H9 (cell line): ENCODE results near the gene RPL29. TPM values are rescaled to one million over a fixed set of nuclear protein-coding genes. Genes with fewer than 3 reads are reported as not detected.
A peak's percentile ranks its signal among the peaks of the same experiment; 100 is the strongest.

Experiments
- DNase-seq: peaks from one replicate; pipeline ENCODE4 v3.0.0-alpha.2; 2017
- H2AFZ ChIP-seq: one replicate; pipeline ENCODE4 v1.6.1; 2013; ENCODE audit warnings: mild to moderate bottlenecking, low read length, control low read depth, moderate library complexity
- H2AK5ac ChIP-seq: 2 replicates; pipeline ENCODE4 v1.6.1; 2013; ENCODE audit warnings: low read length, control low read depth, mixed read lengths; ENCODE audit not compliant: insufficient read length
- H2BK120ac ChIP-seq: one replicate; pipeline ENCODE4 v1.6.1; 2013; ENCODE audit warnings: low read depth, mild to moderate bottlenecking, low read length, control low read depth, inconsistent platforms; ENCODE audit not compliant: poor library complexity, severe bottlenecking
- H2BK12ac ChIP-seq: 2 replicates; pipeline ENCODE4 v1.6.1; 2013; ENCODE audit warnings: low read length, control low read depth, mixed read lengths, low read depth; ENCODE audit not compliant: insufficient read length
- H2BK15ac ChIP-seq: 2 replicates; pipeline ENCODE4 v1.6.1; 2013; ENCODE audit warnings: low read depth, low read length, control low read depth
- H2BK20ac ChIP-seq: one replicate; pipeline ENCODE4 v1.6.1; 2013; ENCODE audit warnings: low read depth, mild to moderate bottlenecking, low read length, control low read depth, inconsistent platforms; ENCODE audit not compliant: poor library complexity, severe bottlenecking
- H2BK5ac ChIP-seq: 2 replicates; pipeline ENCODE4 v1.6.1; 2013; ENCODE audit warnings: low read length, control low read depth, mixed read lengths; ENCODE audit not compliant: insufficient read length
- H3K14ac ChIP-seq: 2 replicates; pipeline ENCODE4 v1.6.1; 2013; ENCODE audit warnings: low read length, control low read depth; ENCODE audit not compliant: insufficient read depth
- H3K18ac ChIP-seq: 2 replicates; pipeline ENCODE4 v1.6.1; 2013; ENCODE audit warnings: low read depth, mild to moderate bottlenecking, mixed read lengths, low read length, control low read depth; ENCODE audit not compliant: insufficient read length
- H3K23ac ChIP-seq: 2 replicates; pipeline ENCODE4 v1.6.1; 2013; ENCODE audit warnings: low read length, control low read depth, mixed read lengths, low read depth; ENCODE audit not compliant: insufficient read length
- H3K23me2 ChIP-seq: 2 replicates; pipeline ENCODE4 v1.6.1; 2013; ENCODE audit warnings: low read depth, mild to moderate bottlenecking, mixed read lengths, low read length, control low read depth; ENCODE audit not compliant: insufficient read length, poor library complexity, severe bottlenecking
- H3K27ac ChIP-seq: 2 replicates; pipeline ENCODE4 v1.5.1; 2013; ENCODE audit warnings: low read length, control low read depth, mixed read lengths, low read depth; ENCODE audit not compliant: insufficient read length
- H3K27me3 ChIP-seq: 2 replicates; pipeline ENCODE4 v1.6.1; 2013; ENCODE audit warnings: low read length, control low read depth, inconsistent platforms; ENCODE audit not compliant: insufficient read depth
- H3K4ac ChIP-seq: 2 replicates; pipeline ENCODE4 v1.6.1; 2013; ENCODE audit warnings: low read depth, mild to moderate bottlenecking, control low read depth, inconsistent platforms, low read length, moderate library complexity
- H3K4me1 ChIP-seq: 2 replicates; pipeline ENCODE4 v1.6.1; 2013; ENCODE audit warnings: low read length, control low read depth, inconsistent platforms; ENCODE audit not compliant: insufficient read depth
- H3K4me2 ChIP-seq: 2 replicates; pipeline ENCODE4 v1.6.1; 2013; ENCODE audit warnings: low read length, control low read depth, mixed read lengths; ENCODE audit not compliant: insufficient read length, insufficient read depth
- H3K56ac ChIP-seq: 2 replicates; pipeline ENCODE4 v1.6.1; 2013; ENCODE audit warnings: low read depth, mild to moderate bottlenecking, mixed read lengths, low read length, control low read depth; ENCODE audit not compliant: insufficient read length
- H3K79me1 ChIP-seq: 2 replicates; pipeline ENCODE4 v1.6.1; 2013; ENCODE audit warnings: low read depth, mild to moderate bottlenecking, moderate library complexity, low read length, control low read depth, inconsistent platforms; ENCODE audit not compliant: insufficient read depth, poor library complexity, severe bottlenecking
- H3K79me2 ChIP-seq: 2 replicates; pipeline ENCODE4 v1.6.1; 2013; ENCODE audit warnings: low read length, control low read depth, inconsistent platforms; ENCODE audit not compliant: insufficient read depth
- H3K9ac ChIP-seq: 2 replicates; pipeline ENCODE4 v1.6.1; 2013; ENCODE audit warnings: low read length, control low read depth, mixed read lengths; ENCODE audit not compliant: insufficient read length; ENCODE audit errors: extremely low read depth
- H3K9me3 ChIP-seq: one replicate; pipeline ENCODE4 v1.6.1; 2013; ENCODE audit warnings: low read depth, low read length, inconsistent platforms; ENCODE audit not compliant: control insufficient read depth
- H3T11ph ChIP-seq: one replicate; pipeline ENCODE4 v1.6.1; 2013; ENCODE audit warnings: mild to moderate bottlenecking, low read length, control low read depth, inconsistent platforms
- H4K20me1 ChIP-seq: one replicate; pipeline ENCODE4 v1.6.1; 2013; ENCODE audit not compliant: control insufficient read depth, insufficient read length, insufficient read depth
- H4K5ac ChIP-seq: 2 replicates; pipeline ENCODE4 v1.6.1; 2013; ENCODE audit warnings: low read depth, mild to moderate bottlenecking, mixed read lengths, low read length, control low read depth; ENCODE audit not compliant: insufficient read length
- H4K8ac ChIP-seq: replicated peaks from 2 replicates; pipeline ENCODE4 v1.6.1; 2013; ENCODE audit warnings: low read length, control low read depth, mixed read lengths, low read depth; ENCODE audit not compliant: insufficient read length
- H4K91ac ChIP-seq: 2 replicates; pipeline ENCODE4 v1.6.1; 2013; ENCODE audit warnings: low read depth, mild to moderate bottlenecking, moderate library complexity, mixed read lengths, low read length, control low read depth; ENCODE audit not compliant: insufficient read length
- H3K27ac Mint-ChIP-seq, 3 experiments: 2 replicates in 2 of 3; 3 replicates in 1 of 3; pipeline ENCODE4 v1.8.0; 2020 to 2021; ENCODE audit warnings: mixed read lengths in 3 of 3, mild to moderate bottlenecking in 1 of 3, moderate library complexity in 1 of 3
- H3K27me3 Mint-ChIP-seq: 2 replicates; pipeline ENCODE4 v1.8.0; 2021; ENCODE audit warnings: low read depth, mild to moderate bottlenecking, moderate library complexity, mixed read lengths
- H3K36me3 Mint-ChIP-seq, 3 experiments: 2 replicates in 2 of 3; 3 replicates in 1 of 3; pipeline ENCODE4 v1.8.0; 2020 to 2021; ENCODE audit warnings: low read depth in 3 of 3, mixed read lengths in 3 of 3; ENCODE audit not compliant: insufficient read depth in 1 of 3
- H3K4me1 Mint-ChIP-seq, 2 experiments: 2 replicates each; pipeline ENCODE4 v1.8.0; 2020; ENCODE audit warnings: mixed read lengths in 2 of 2
- H3K4me3 Mint-ChIP-seq, 2 experiments: 2 replicates in 1 of 2; 3 replicates in 1 of 2; pipeline ENCODE4 v1.8.0; 2020 to 2021; ENCODE audit warnings: mild to moderate bottlenecking in 2 of 2, mixed read lengths in 2 of 2, moderate library complexity in 1 of 2
- H3K9me3 Mint-ChIP-seq, 2 experiments: 2 replicates in 1 of 2; 3 replicates in 1 of 2; pipeline ENCODE4 v1.8.0; 2020; ENCODE audit warnings: mild to moderate bottlenecking in 2 of 2, mixed read lengths in 2 of 2, moderate library complexity in 1 of 2
- CTCF ChIP-seq: fragments of 200-600 bp; sonication (generic); conservative IDR thresholded peaks from 3 replicates; pipeline ENCODE4 v1.8.0; 2021; ENCODE audit warnings: antibody characterized with exemption, mild to moderate bottlenecking
- WGBS: extraction: QIAGEN DNeasy Blood & Tissue Kit; methylation state at CpG from one replicate; pipeline ENCODE4 v1.1.7; 2013; ENCODE audit warnings: missing lambda C conversion rate, low lambda C conversion rate, mixed read lengths; ENCODE audit not compliant: insufficient read length; ENCODE audit errors: extremely low coverage; 5-methylcytosine and 5-hydroxymethylcytosine counted together
- total RNA-seq: library from RNA; stranded (reverse); gene quantifications from 2 replicates; pipeline ENCODE4 v1.2.1, GENCODE V29; 2021

The RPL29 gene
- total RNA-seq, 1 experiment from 2014 or later: 1,592 TPM

- Histone ChIP-seq H3K27me3 (peaks cover 21% of the 10 kb centered on the region), H3K4me1 (no peaks in the 10 kb centered on the region), H3K4me2 (peak overlapping the region; percentile 11), H3K18ac (no peak overlapping the region), H2AK5ac (no peak overlapping the region), H3K23ac (no peak overlapping the region), H3T11ph (no peak overlapping the region), H2BK120ac (no peak overlapping the region), H4K8ac (no peak overlapping the region), H2BK12ac (no peak overlapping the region), H3K79me2 (no peaks in the 10 kb centered on the region), H2AFZ (no peak overlapping the region), H3K9ac (no peak overlapping the region), H4K20me1 (no peaks in the 10 kb centered on the region), H2BK15ac (no peak overlapping the region), H3K79me1 (no peaks in the 10 kb centered on the region), H2BK20ac (no peak overlapping the region), H3K23me2 (no peaks in the 10 kb centered on the region), H3K4ac (no peak overlapping the region), H4K91ac (no peak overlapping the region), H2BK5ac (no peak overlapping the region), H3K14ac (no peak overlapping the region), H4K5ac (no peak overlapping the region), H3K9me3 (no peaks in the 10 kb centered on the region), H3K27ac (no peak overlapping the region), H3K56ac (no peak overlapping the region)
- Mint-ChIP-seq H3K27me3 (peaks cover 74% of the 10 kb centered on the region), H3K36me3 (no peaks in the 10 kb centered on the region), H3K27ac (no peak overlapping the region), H3K4me3 (peak overlapping the region; percentile 43 to 68; a peak in 4 of 5 replicates), H3K4me1 (peaks cover 2 to 10% of the 10 kb centered on the region in 2 experiments; a peak in 3 of 4 replicates), H3K9me3 (no peaks in the 10 kb centered on the region)
- no CpG with 5 or more reads among the region's 97 CpGs for WGBS
- TF ChIP-seq CTCF: peak; percentile 74
- peak; percentile 86 for DNase-seq
Measured at GRCh38 chr3:51955893-51956770, 39.6 kb downstream of the RPL29 start.
